ENCODE results near the gene PSMD1.

Gene PSMD1

DNA sequence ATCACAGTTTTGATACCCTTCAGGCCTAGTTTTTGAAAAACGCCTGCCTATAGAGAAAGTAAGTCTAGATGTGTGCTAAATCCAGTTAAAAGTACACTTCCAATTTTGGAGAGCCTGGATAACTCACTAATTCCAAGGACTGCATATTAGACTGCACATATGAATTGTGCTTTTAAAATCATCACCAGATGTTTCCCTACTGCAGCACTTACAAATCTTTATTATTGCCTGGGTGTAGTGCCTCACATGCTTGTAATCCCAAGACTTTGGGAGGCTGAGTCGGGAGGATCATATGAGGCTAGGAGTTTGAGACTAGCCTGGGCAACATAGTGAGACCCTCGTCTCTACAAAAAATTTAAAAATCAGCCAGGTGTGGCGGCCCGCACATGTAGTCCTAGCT lies 104.0 kb downstream of the PSMD1 start:
- H3K9ac ChIP-seq (ENCODE audit: low read length) = no peak overlapping the region
- H3K36me3 ChIP-seq (replicated peaks; ENCODE audit: low read depth, low read length) = peaks cover 3% of the 10 kb centered on the region
- no peaks in the 10 kb centered on the region for H3K27me3 ChIP-seq (ENCODE audit: low read depth, low read length)
- H3K4me2 ChIP-seq (ENCODE audit: low read length) = no peak overlapping the region
- TF ChIP-seq, protein P1, sequence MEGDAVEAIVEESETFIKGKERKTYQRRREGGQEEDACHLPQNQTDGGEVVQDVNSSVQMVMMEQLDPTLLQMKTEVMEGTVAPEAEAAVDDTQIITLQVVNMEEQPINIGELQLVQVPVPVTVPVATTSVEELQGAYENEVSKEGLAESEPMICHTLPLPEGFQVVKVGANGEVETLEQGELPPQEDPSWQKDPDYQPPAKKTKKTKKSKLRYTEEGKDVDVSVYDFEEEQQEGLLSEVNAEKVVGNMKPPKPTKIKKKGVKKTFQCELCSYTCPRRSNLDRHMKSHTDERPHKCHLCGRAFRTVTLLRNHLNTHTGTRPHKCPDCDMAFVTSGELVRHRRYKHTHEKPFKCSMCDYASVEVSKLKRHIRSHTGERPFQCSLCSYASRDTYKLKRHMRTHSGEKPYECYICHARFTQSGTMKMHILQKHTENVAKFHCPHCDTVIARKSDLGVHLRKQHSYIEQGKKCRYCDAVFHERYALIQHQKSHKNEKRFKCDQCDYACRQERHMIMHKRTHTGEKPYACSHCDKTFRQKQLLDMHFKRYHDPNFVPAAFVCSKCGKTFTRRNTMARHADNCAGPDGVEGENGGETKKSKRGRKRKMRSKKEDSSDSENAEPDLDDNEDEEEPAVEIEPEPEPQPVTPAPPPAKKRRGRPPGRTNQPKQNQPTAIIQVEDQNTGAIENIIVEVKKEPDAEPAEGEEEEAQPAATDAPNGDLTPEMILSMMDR (IDR thresholded peaks at IDR 0.05; ENCODE audit: low read depth, low read length) = no peak
- TF ChIP-seq EZH2phosphoT487 (IDR thresholded peaks at IDR 0.05; ENCODE audit: low read depth) = no peak
- H3K4me1 ChIP-seq (ENCODE audit: low read length) = no peaks in the 10 kb centered on the region
- no peak overlapping the region for H3K27ac ChIP-seq (ENCODE audit: low read length)
- no peak overlapping the region for H2AFZ ChIP-seq (ENCODE audit: low read depth, low read length)
- H4K20me1 ChIP-seq (ENCODE audit: insufficient read depth, low read length) = no peaks in the 10 kb centered on the region
- H3K79me2 ChIP-seq (ENCODE audit: low read length) = no peaks in the 10 kb centered on the region
- no peaks in the 10 kb centered on the region for H3K9me3 ChIP-seq (ENCODE audit: insufficient read depth, low read length)
- H3K4me3 ChIP-seq (ENCODE audit: low read length) = no peak overlapping the region

DNA sequence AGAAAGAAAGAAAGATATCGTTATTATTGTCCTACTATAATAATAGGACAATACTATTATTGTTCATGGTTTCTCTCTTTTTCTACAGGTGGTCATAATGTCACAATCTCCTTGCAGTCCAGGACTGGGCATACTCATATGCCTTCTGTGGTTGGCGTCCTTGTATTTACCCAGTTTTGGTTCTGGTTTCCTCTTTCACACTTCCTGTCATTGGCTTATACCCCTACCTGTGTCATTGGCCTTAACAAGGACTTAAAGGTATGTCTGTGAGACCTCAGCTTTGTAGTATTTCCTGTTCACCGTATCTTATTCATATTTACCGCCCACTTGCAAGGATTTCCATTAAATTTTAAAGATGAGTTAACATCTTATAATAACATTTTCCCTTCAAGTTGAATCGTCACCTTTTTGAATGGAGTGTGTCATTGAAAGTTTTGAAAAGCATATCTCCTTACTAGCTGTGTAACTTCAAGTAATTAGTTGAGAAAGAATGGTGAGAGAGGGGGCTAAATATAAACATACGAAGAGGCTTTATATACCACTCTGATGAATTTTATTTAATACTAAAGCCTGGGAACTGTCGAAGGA lies 104.7 kb downstream of the PSMD1 start:
- Histone ChIP-seq H3K4me3 (ENCODE audit: low read length) (no peak overlapping the region), H3K9me3 (ENCODE audit: insufficient read depth, low read length) (no peaks in the 10 kb centered on the region), H3K79me2 (ENCODE audit: low read length) (no peaks in the 10 kb centered on the region), H4K20me1 (ENCODE audit: insufficient read depth, low read length) (no peaks in the 10 kb centered on the region), H2AFZ (ENCODE audit: low read depth, low read length) (no peak overlapping the region), H3K9ac (ENCODE audit: low read length) (no peak overlapping the region), H3K27me3 (ENCODE audit: low read depth, low read length) (no peaks in the 10 kb centered on the region), H3K4me1 (ENCODE audit: low read length) (no peaks in the 10 kb centered on the region), H3K27ac (ENCODE audit: low read length) (no peak overlapping the region), H3K4me2 (ENCODE audit: low read length) (no peak overlapping the region), H3K36me3 (replicated peaks; ENCODE audit: low read depth, low read length) (peaks cover 3% of the 10 kb centered on the region)
- TF ChIP-seq EZH2phosphoT487 (IDR thresholded peaks at IDR 0.05; ENCODE audit: low read depth) = no peak
- TF ChIP-seq, protein P1 (IDR thresholded peaks at IDR 0.05; ENCODE audit: low read depth, low read length) = no peak

DNA sequence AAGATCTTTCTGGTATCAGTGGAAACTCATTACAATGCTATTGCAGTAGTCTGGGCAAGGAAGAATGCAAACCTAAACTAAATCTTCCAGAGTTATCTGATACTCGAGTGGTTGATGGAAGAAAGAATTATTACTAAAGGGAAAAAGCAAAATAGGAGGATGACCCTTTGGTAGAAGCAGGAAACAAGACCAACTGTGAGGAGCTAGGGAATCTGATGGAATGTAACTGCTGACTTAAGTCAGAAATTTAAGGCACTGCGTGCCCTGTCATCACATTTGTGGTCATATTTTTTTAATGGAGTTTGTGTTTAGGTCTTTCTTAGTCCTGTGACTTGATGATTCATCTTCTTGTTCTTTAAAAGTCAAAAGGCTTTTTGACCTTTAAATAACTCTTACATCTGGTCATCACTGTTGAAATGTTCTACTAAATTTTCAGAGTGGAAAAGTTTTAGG lies 105.2 kb downstream of the PSMD1 start:
- H3K9ac ChIP-seq (ENCODE audit: low read length) = no peak overlapping the region
- H3K27me3 ChIP-seq (ENCODE audit: low read depth, low read length) = no peaks in the 10 kb centered on the region
- H2AFZ ChIP-seq (ENCODE audit: low read depth, low read length) = no peak overlapping the region
- no peak overlapping the region for H3K27ac ChIP-seq (ENCODE audit: low read length)
- no peaks in the 10 kb centered on the region for H4K20me1 ChIP-seq (ENCODE audit: insufficient read depth, low read length)
- TF ChIP-seq, protein P1 (IDR thresholded peaks at IDR 0.05; ENCODE audit: low read depth, low read length) = no peak
- no peak for TF ChIP-seq EZH2phosphoT487 (IDR thresholded peaks at IDR 0.05; ENCODE audit: low read depth)
- no peak overlapping the region for H3K4me3 ChIP-seq (ENCODE audit: low read length)
- H3K9me3 ChIP-seq (ENCODE audit: insufficient read depth, low read length) = no peaks in the 10 kb centered on the region
- H3K36me3 ChIP-seq (replicated peaks; ENCODE audit: low read depth, low read length) = peaks cover 5% of the 10 kb centered on the region
- H3K79me2 ChIP-seq (ENCODE audit: low read length) = no peaks in the 10 kb centered on the region
- H3K4me1 ChIP-seq (ENCODE audit: low read length) = no peaks in the 10 kb centered on the region
- no peak overlapping the region for H3K4me2 ChIP-seq (ENCODE audit: low read length)

DNA sequence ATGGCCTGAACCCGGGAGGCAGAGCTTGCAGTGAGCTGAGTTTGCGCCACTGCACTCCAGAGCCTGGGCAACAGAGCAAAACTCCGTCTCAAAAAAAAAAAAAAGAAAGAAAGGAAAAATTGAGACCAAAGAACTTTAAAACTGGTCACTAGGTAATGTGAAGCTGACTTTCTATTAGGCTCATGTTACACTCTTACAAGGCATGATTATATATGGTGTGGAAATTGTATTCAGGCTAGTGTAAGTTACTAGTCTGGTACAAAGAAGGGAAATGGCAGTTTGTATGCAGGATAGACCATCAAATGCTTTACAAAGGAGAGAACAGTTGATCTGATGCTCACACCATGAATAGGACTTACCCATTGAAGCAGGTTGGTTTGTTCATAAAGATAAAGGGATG lies 106.3 kb downstream of the PSMD1 start:
- Histone ChIP-seq H3K9ac (ENCODE audit: low read length) (no peak overlapping the region), H3K79me2 (ENCODE audit: low read length) (no peaks in the 10 kb centered on the region), H3K36me3 (replicated peaks; ENCODE audit: low read depth, low read length) (peaks cover 11% of the 10 kb centered on the region), H4K20me1 (ENCODE audit: insufficient read depth, low read length) (no peaks in the 10 kb centered on the region), H2AFZ (ENCODE audit: low read depth, low read length) (no peak overlapping the region), H3K27me3 (ENCODE audit: low read depth, low read length) (no peaks in the 10 kb centered on the region), H3K4me1 (ENCODE audit: low read length) (no peaks in the 10 kb centered on the region), H3K4me2 (ENCODE audit: low read length) (no peak overlapping the region), H3K4me3 (ENCODE audit: low read length) (no peak overlapping the region), H3K9me3 (ENCODE audit: insufficient read depth, low read length) (no peaks in the 10 kb centered on the region), H3K27ac (ENCODE audit: low read length) (no peak overlapping the region)
- TF ChIP-seq, protein P1 (IDR thresholded peaks at IDR 0.05; ENCODE audit: low read depth, low read length) = no peak
- TF ChIP-seq EZH2phosphoT487 (IDR thresholded peaks at IDR 0.05; ENCODE audit: low read depth) = no peak

Data from OCI-LY3 (cell line).